Cardiac muscle cell (in vitro differentiated cells and primary cell): Measurements from ENCODE around the gene MPEG1. TPM values are rescaled to one million over a fixed set of nuclear protein-coding genes. Genes with fewer than 3 reads are reported as not detected.

ENCODE experiments used
- DNase-seq, 2 donors: peaks; one replicate each; pipeline versions ENCODE4 v3.0.0 to v3.0.0-alpha.2; 2010 to 2017; ENCODE audit warnings: low read depth in 1 of 2, low spot score in 1 of 2
- H3K27ac ChIP-seq: fragments of 200-600 bp; sonication (generic); 2 replicates; pipeline ENCODE4 v1.5.1; 2016
- H3K27me3 ChIP-seq: fragments of 200-600 bp; sonication (generic); 2 replicates; pipeline ENCODE4 v1.6.0; 2016; ENCODE audit warnings: control low read depth
- H3K36me3 ChIP-seq: fragments of 200-600 bp; sonication (generic); 2 replicates; pipeline ENCODE4 v1.5.1; 2016; ENCODE audit warnings: control low read depth
- H3K4me1 ChIP-seq: fragments of 200-600 bp; sonication (generic); 2 replicates; pipeline ENCODE4 v1.8.1; 2017; ENCODE audit warnings: low read depth, mild to moderate bottlenecking, mixed run types
- H3K4me3 ChIP-seq: fragments of 200-600 bp; sonication (generic); 2 replicates; pipeline ENCODE4 v1.5.1; 2016; ENCODE audit warnings: mild to moderate bottlenecking
- H3K9me3 ChIP-seq: fragments of 200-600 bp; sonication (generic); 2 replicates; pipeline ENCODE4 v1.5.1; 2017; ENCODE audit warnings: low read depth, mild to moderate bottlenecking, control low read depth
- CTCF ChIP-seq: IDR thresholded peaks from 2 replicates; pipeline ENCODE4 v1.5.1; 2012; ENCODE audit warnings: low read depth, mild to moderate bottlenecking, low read length
- polyA plus RNA-seq: library from polyadenylated mRNA; unstranded; fragments of >200 nt; fragmentation: Nextera tagmentation; extraction: Ambion mirVana; gene quantifications from 2 replicates; pipeline ENCODE4 v1.2.1, GENCODE V29; 2016
- total RNA-seq: library from RNA; depleted of rRNA; stranded (reverse); fragments of >200 nt; gene quantifications from 2 replicates; pipeline ENCODE4 v1.2.3, GENCODE V29; 2016

MPEG1 gene
- total and polyA plus RNA-seq, 2 experiments from 2014 or later: not detected

GRCh38 chr11:59184691-59185339, 27.9 kb downstream of the MPEG1 start:
- no peak overlapping the region for H3K27ac ChIP-seq
- no peaks in the 10 kb centered on the region for H3K4me1 ChIP-seq
- no peaks in the 10 kb centered on the region for H3K27me3 ChIP-seq
- no peaks in the 10 kb centered on the region for H3K36me3 ChIP-seq
- DNase-seq: no peak
- no peaks in the 10 kb centered on the region for H3K9me3 ChIP-seq
- no peak for TF ChIP-seq CTCF
- no peak overlapping the region for H3K4me3 ChIP-seq

- Histone ChIP-seq H3K27ac (no peak overlapping the region), H3K27me3 (no peaks in the 10 kb centered on the region), H3K4me1 (no peaks in the 10 kb centered on the region), H3K36me3 (no peaks in the 10 kb centered on the region), H3K9me3 (no peaks in the 10 kb centered on the region), H3K4me3 (no peak overlapping the region)
- DNase-seq: peak in 1 of 2 donors; percentile 89
- no peak for TF ChIP-seq CTCF
These were observed 29.0 kb downstream of the MPEG1 start for GRCh38 chr11:59183771-59184170.

- no peaks in the 10 kb centered on the region for H3K36me3 ChIP-seq
- no peaks in the 10 kb centered on the region for H3K9me3 ChIP-seq
- DNase-seq: no peak
- H3K4me3 ChIP-seq: no peak overlapping the region
- H3K4me1 ChIP-seq: no peaks in the 10 kb centered on the region
- TF ChIP-seq CTCF: peak; percentile 7
- H3K27ac ChIP-seq: no peak overlapping the region
- H3K27me3 ChIP-seq: no peaks in the 10 kb centered on the region
These were observed 30.1 kb downstream of the MPEG1 start for GRCh38 chr11:59182457-59183151.

- no peak for TF ChIP-seq CTCF
- Histone ChIP-seq H3K36me3 (no peaks in the 10 kb centered on the region), H3K4me3 (no peak overlapping the region), H3K27ac (no peak overlapping the region), H3K27me3 (no peaks in the 10 kb centered on the region), H3K4me1 (no peaks in the 10 kb centered on the region), H3K9me3 (no peaks in the 10 kb centered on the region)
- no peak for DNase-seq
These were observed 30.8 kb downstream of the MPEG1 start for GRCh38 chr11:59181746-59182456.

GRCh38 chr11:59180907-59181306, 31.8 kb downstream of the MPEG1 start:
- Histone ChIP-seq H3K27me3 (no peaks in the 10 kb centered on the region), H3K36me3 (no peaks in the 10 kb centered on the region), H3K27ac (no peak overlapping the region), H3K9me3 (no peaks in the 10 kb centered on the region), H3K4me3 (no peak overlapping the region), H3K4me1 (no peaks in the 10 kb centered on the region)
- no peak for DNase-seq
- no peak for TF ChIP-seq CTCF
